Activated naive CD8-positive, alpha-beta T cell (primary cell): Measurements from ENCODE around the gene NKAIN2.
"Not testable (repeated sequence)": the region's sequence is repeated elsewhere in the genome, so short reads cannot be mapped to it uniquely, and the experiment has no call there.

Experiments
- H3K27ac Mint-ChIP-seq: one replicate; pipeline ENCODE4 v1.8.0; 2021; ENCODE audit warnings: mixed read lengths
- H3K27me3 Mint-ChIP-seq: one replicate; pipeline ENCODE4 v1.8.0; 2021; ENCODE audit warnings: mixed read lengths
- H3K36me3 Mint-ChIP-seq: one replicate; pipeline ENCODE4 v1.8.0; 2021; ENCODE audit warnings: mixed read lengths
- H3K4me1 Mint-ChIP-seq: one replicate; pipeline ENCODE4 v1.8.0; 2021; ENCODE audit warnings: low read depth, mixed read lengths
- H3K4me3 Mint-ChIP-seq: one replicate; pipeline ENCODE4 v1.8.0; 2021; ENCODE audit warnings: mild to moderate bottlenecking, mixed read lengths
- H3K9me3 Mint-ChIP-seq: one replicate; pipeline ENCODE4 v1.8.0; 2021; ENCODE audit warnings: low read depth, mixed read lengths

The NKAIN2 gene

GRCh38 chr6:124443541-124443940 lies 639.9 kb downstream of the NKAIN2 start:
- no peaks in the 10 kb centered on the region for H3K4me1 Mint-ChIP-seq
- H3K36me3 Mint-ChIP-seq, result no peaks in the 10 kb centered on the region
- H3K9me3 Mint-ChIP-seq, result peaks cover 7% of the 10 kb centered on the region
- no peak overlapping the region for H3K27ac Mint-ChIP-seq
- no peaks in the 10 kb centered on the region for H3K27me3 Mint-ChIP-seq
- H3K4me3 Mint-ChIP-seq, result no peak overlapping the region

GRCh38 chr6:124445581-124445980 lies 641.9 kb downstream of the NKAIN2 start:
- no peak overlapping the region for H3K27ac Mint-ChIP-seq
- no peaks in the 10 kb centered on the region for H3K4me1 Mint-ChIP-seq
- peaks cover 7% of the 10 kb centered on the region for H3K9me3 Mint-ChIP-seq
- no peaks in the 10 kb centered on the region for H3K36me3 Mint-ChIP-seq
- no peaks in the 10 kb centered on the region for H3K27me3 Mint-ChIP-seq
- H3K4me3 Mint-ChIP-seq, result no peak overlapping the region

- H3K4me1 Mint-ChIP-seq, result no peaks in the 10 kb centered on the region
- H3K27me3 Mint-ChIP-seq, result no peaks in the 10 kb centered on the region
- H3K27ac Mint-ChIP-seq, result no peak overlapping the region
- peaks cover 7% of the 10 kb centered on the region for H3K9me3 Mint-ChIP-seq
- H3K36me3 Mint-ChIP-seq, result no peaks in the 10 kb centered on the region
- H3K4me3 Mint-ChIP-seq, result no peak overlapping the region
Measured at GRCh38 chr6:124446961-124447360, 643.3 kb downstream of the NKAIN2 start.

GRCh38 chr6:124459268-124459667 lies 655.6 kb downstream of the NKAIN2 start:
- Mint-ChIP-seq H3K4me3 (no peak overlapping the region), H3K27me3 (no peaks in the 10 kb centered on the region), H3K9me3 (no peaks in the 10 kb centered on the region), H3K27ac (no peak overlapping the region), H3K36me3 (no peaks in the 10 kb centered on the region), H3K4me1 (no peaks in the 10 kb centered on the region)

- H3K27ac Mint-ChIP-seq, result no peak overlapping the region
- H3K4me1 Mint-ChIP-seq, result no peaks in the 10 kb centered on the region
- no peaks in the 10 kb centered on the region for H3K9me3 Mint-ChIP-seq
- H3K36me3 Mint-ChIP-seq, result no peaks in the 10 kb centered on the region
- no peak overlapping the region for H3K4me3 Mint-ChIP-seq
- H3K27me3 Mint-ChIP-seq, result no peaks in the 10 kb centered on the region
Measured at GRCh38 chr6:124462750-124463149, 659.1 kb downstream of the NKAIN2 start.

- no peaks in the 10 kb centered on the region for H3K27me3 Mint-ChIP-seq
- no peaks in the 10 kb centered on the region for H3K4me1 Mint-ChIP-seq
- no peak overlapping the region for H3K27ac Mint-ChIP-seq
- H3K36me3 Mint-ChIP-seq, result no peaks in the 10 kb centered on the region
- no peak overlapping the region for H3K4me3 Mint-ChIP-seq
- H3K9me3 Mint-ChIP-seq, result no peaks in the 10 kb centered on the region
Measured at GRCh38 chr6:124463271-124463670, 659.6 kb downstream of the NKAIN2 start.

- H3K27me3 Mint-ChIP-seq, H3K27ac Mint-ChIP-seq, H3K9me3 Mint-ChIP-seq, H3K4me1 Mint-ChIP-seq, H3K36me3 Mint-ChIP-seq, H3K4me3 Mint-ChIP-seq: not testable (repeated sequence)
Measured at GRCh38 chr6:124464600-124464999, 660.9 kb downstream of the NKAIN2 start.

- no peaks in the 10 kb centered on the region for H3K36me3 Mint-ChIP-seq
- H3K4me1 Mint-ChIP-seq, result no peaks in the 10 kb centered on the region
- H3K4me3 Mint-ChIP-seq, result no peak overlapping the region
- no peaks in the 10 kb centered on the region for H3K27me3 Mint-ChIP-seq
- peaks cover 5% of the 10 kb centered on the region for H3K9me3 Mint-ChIP-seq
- H3K27ac Mint-ChIP-seq, result no peak overlapping the region
Measured at GRCh38 chr6:124466949-124467348, 663.3 kb downstream of the NKAIN2 start.

- Mint-ChIP-seq H3K36me3 (no peaks in the 10 kb centered on the region), H3K27ac (no peak overlapping the region), H3K27me3 (no peaks in the 10 kb centered on the region), H3K9me3 (peaks cover 7% of the 10 kb centered on the region), H3K4me3 (no peak overlapping the region), H3K4me1 (no peaks in the 10 kb centered on the region)
Measured at GRCh38 chr6:124467366-124467765, 663.7 kb downstream of the NKAIN2 start.

GRCh38 chr6:124470803-124471202 lies 667.1 kb downstream of the NKAIN2 start:
- no peak overlapping the region for H3K27ac Mint-ChIP-seq
- no peaks in the 10 kb centered on the region for H3K36me3 Mint-ChIP-seq
- peaks cover 9% of the 10 kb centered on the region for H3K9me3 Mint-ChIP-seq
- H3K27me3 Mint-ChIP-seq, result no peaks in the 10 kb centered on the region
- H3K4me3 Mint-ChIP-seq, result no peak overlapping the region
- no peaks in the 10 kb centered on the region for H3K4me1 Mint-ChIP-seq

- H3K4me3 Mint-ChIP-seq, result no peak overlapping the region
- H3K27me3 Mint-ChIP-seq, result no peaks in the 10 kb centered on the region
- H3K36me3 Mint-ChIP-seq, result no peaks in the 10 kb centered on the region
- peaks cover 4% of the 10 kb centered on the region for H3K9me3 Mint-ChIP-seq
- no peak overlapping the region for H3K27ac Mint-ChIP-seq
- no peaks in the 10 kb centered on the region for H3K4me1 Mint-ChIP-seq
Measured at GRCh38 chr6:124475176-124475575, 671.5 kb downstream of the NKAIN2 start.

GRCh38 chr6:124478906-124479305 lies 675.2 kb downstream of the NKAIN2 start:
- no peaks in the 10 kb centered on the region for H3K27me3 Mint-ChIP-seq
- no peaks in the 10 kb centered on the region for H3K4me1 Mint-ChIP-seq
- no peak overlapping the region for H3K4me3 Mint-ChIP-seq
- no peaks in the 10 kb centered on the region for H3K9me3 Mint-ChIP-seq
- H3K27ac Mint-ChIP-seq, result no peak overlapping the region
- no peaks in the 10 kb centered on the region for H3K36me3 Mint-ChIP-seq

- H3K4me3 Mint-ChIP-seq, result no peak overlapping the region
- H3K36me3 Mint-ChIP-seq, result no peaks in the 10 kb centered on the region
- H3K4me1 Mint-ChIP-seq, result no peaks in the 10 kb centered on the region
- no peaks in the 10 kb centered on the region for H3K27me3 Mint-ChIP-seq
- H3K9me3 Mint-ChIP-seq, result no peaks in the 10 kb centered on the region
- H3K27ac Mint-ChIP-seq, result no peak overlapping the region
Measured at GRCh38 chr6:124479991-124480430, 676.3 kb downstream of the NKAIN2 start.

- H3K27ac Mint-ChIP-seq, result no peak overlapping the region
- H3K9me3 Mint-ChIP-seq, result no peaks in the 10 kb centered on the region
- H3K4me3 Mint-ChIP-seq, result no peak overlapping the region
- H3K4me1 Mint-ChIP-seq, result no peaks in the 10 kb centered on the region
- no peaks in the 10 kb centered on the region for H3K27me3 Mint-ChIP-seq
- H3K36me3 Mint-ChIP-seq, result no peaks in the 10 kb centered on the region
Measured at GRCh38 chr6:124482071-124482491, 678.4 kb downstream of the NKAIN2 start.

GRCh38 chr6:124487623-124488431 lies 684.2 kb downstream of the NKAIN2 start:
- H3K9me3 Mint-ChIP-seq, result peaks cover 5% of the 10 kb centered on the region
- no peaks in the 10 kb centered on the region for H3K36me3 Mint-ChIP-seq
- H3K27me3 Mint-ChIP-seq, result no peaks in the 10 kb centered on the region
- no peak overlapping the region for H3K27ac Mint-ChIP-seq
- H3K4me1 Mint-ChIP-seq, result no peaks in the 10 kb centered on the region
- H3K4me3 Mint-ChIP-seq, result no peak overlapping the region

- Mint-ChIP-seq H3K36me3 (no peaks in the 10 kb centered on the region), H3K27me3 (no peaks in the 10 kb centered on the region), H3K4me1 (no peaks in the 10 kb centered on the region), H3K27ac (no peak overlapping the region), H3K9me3 (peaks cover 11% of the 10 kb centered on the region), H3K4me3 (no peak overlapping the region)
Measured at GRCh38 chr6:124490122-124490521, 686.5 kb downstream of the NKAIN2 start.
